Measurements from ENCODE around the gene COPE. TPM values are rescaled to one million over a fixed set of nuclear protein-coding genes. Genes with fewer than 3 reads are reported as not detected.

COPE gene
- polyA plus RNA-seq, 1 donor (not counting 4 experiments of a cell fraction or from before 2014, with no cell fraction given) = 109 TPM

- Histone ChIP-seq H3K4me3 (ENCODE audit: control insufficient read depth in 2 of 3, extremely low read depth in 1 of 3, insufficient read depth in 2 of 3, low read depth in 1 of 3, low read length in 3 of 3) (no peak overlapping the region), H3K9me3 (ENCODE audit: control insufficient read depth, low read depth, low read length) (no peaks in the 10 kb centered on the region), H4K20me1 (ENCODE audit: control insufficient read depth, extremely low read depth, insufficient read depth, low read length) (no peaks in the 10 kb centered on the region), H3K4me1 (ENCODE audit: control insufficient read depth, extremely low read depth, insufficient read depth, low read length) (no peaks in the 10 kb centered on the region), H3K27me3 (ENCODE audit: control insufficient read depth, extremely low read depth, insufficient read depth, low read length) (peaks cover 11% of the 10 kb centered on the region), H3K36me3 (ENCODE audit: control insufficient read depth in 2 of 2, extremely low read depth in 1 of 2, insufficient read depth in 2 of 2, low read length in 2 of 2) (peaks cover 12 to 26% of the 10 kb centered on the region in 2 experiments), H3K27ac (ENCODE audit: control insufficient read depth, insufficient read depth, low read length) (no peak overlapping the region), H3K4me2 (ENCODE audit: control insufficient read depth, extremely low read depth, insufficient read depth, low read depth, low read length) (no peak overlapping the region), H2AFZ (ENCODE audit: control insufficient read depth, low read length) (no peak overlapping the region), H3K79me2 (ENCODE audit: control insufficient read depth, insufficient read depth, low read length) (no peaks in the 10 kb centered on the region), H3K9ac (ENCODE audit: control insufficient read depth, extremely low read depth, insufficient read depth, low read length) (no peak overlapping the region), H3K9me1 (ENCODE audit: control insufficient read depth, extremely low read depth, insufficient read depth, low read length) (no peaks in the 10 kb centered on the region)
- FAIRE-seq = no peak
- dilution Hi-C loops (cut with MboI; ENCODE audit: extremely low pct_ligation_motif_present, low sequenced_read_pairs) = no loop called here
- TF ChIP-seq EZH2 (IDR thresholded peaks at IDR 0.05; ENCODE audit: low read length) (no peak), CTCF (optimal IDR thresholded peaks at IDR 0.05 in 1 of 3, IDR thresholded peaks at IDR 0.05 in 1 of 3, conservative IDR thresholded peaks at IDR 0.05 in 1 of 3; ENCODE audit: extremely low read depth in 1 of 3, insufficient read depth in 2 of 3, low read length in 3 of 3) (no peak)
- DNase-seq (ENCODE audit: low read depth, low spot score) = no peak
These were observed 17.7 kb downstream of the COPE start for GRCh38 chr19:18901491-18901890.

GRCh38 chr19:18900700-18901481, 18.3 kb downstream of the COPE start:
- no peak for TF ChIP-seq EZH2 (IDR thresholded peaks at IDR 0.05; ENCODE audit: low read length)
- TF ChIP-seq CTCF (optimal IDR thresholded peaks at IDR 0.05 in 1 of 3, IDR thresholded peaks at IDR 0.05 in 1 of 3, conservative IDR thresholded peaks at IDR 0.05 in 1 of 3; ENCODE audit: extremely low read depth in 1 of 3, insufficient read depth in 2 of 3, low read length in 3 of 3) = no peak
- H3K9me3 ChIP-seq (ENCODE audit: control insufficient read depth, low read depth, low read length) = no peaks in the 10 kb centered on the region
- H3K4me3 ChIP-seq (ENCODE audit: control insufficient read depth in 2 of 3, extremely low read depth in 1 of 3, insufficient read depth in 2 of 3, low read depth in 1 of 3, low read length in 3 of 3) = no peak overlapping the region
- DNase-seq (ENCODE audit: low read depth, low spot score) = no peak
- no peak overlapping the region for H2AFZ ChIP-seq (ENCODE audit: control insufficient read depth, low read length)
- H3K27me3 ChIP-seq (ENCODE audit: control insufficient read depth, extremely low read depth, insufficient read depth, low read length) = peaks cover 12% of the 10 kb centered on the region
- FAIRE-seq = no peak
- no peak overlapping the region for H3K9ac ChIP-seq (ENCODE audit: control insufficient read depth, extremely low read depth, insufficient read depth, low read length)
- dilution Hi-C loops (cut with MboI; ENCODE audit: extremely low pct_ligation_motif_present, low sequenced_read_pairs) = no loop called here
- no peaks in the 10 kb centered on the region for H3K9me1 ChIP-seq (ENCODE audit: control insufficient read depth, extremely low read depth, insufficient read depth, low read length)
- H3K79me2 ChIP-seq (ENCODE audit: control insufficient read depth, insufficient read depth, low read length) = no peaks in the 10 kb centered on the region
- H3K27ac ChIP-seq (ENCODE audit: control insufficient read depth, insufficient read depth, low read length) = no peak overlapping the region
- H3K36me3 ChIP-seq (ENCODE audit: control insufficient read depth in 2 of 2, extremely low read depth in 1 of 2, insufficient read depth in 2 of 2, low read length in 2 of 2) = peaks cover 7 to 21% of the 10 kb centered on the region in 2 experiments
- no peaks in the 10 kb centered on the region for H3K4me1 ChIP-seq (ENCODE audit: control insufficient read depth, extremely low read depth, insufficient read depth, low read length)
- H3K4me2 ChIP-seq (ENCODE audit: control insufficient read depth, extremely low read depth, insufficient read depth, low read depth, low read length) = no peak overlapping the region
- H4K20me1 ChIP-seq (ENCODE audit: control insufficient read depth, extremely low read depth, insufficient read depth, low read length) = no peaks in the 10 kb centered on the region
